ENCODE measurements around the gene SNX13.

- TF ChIP-seq CTCF (IDR thresholded peaks at IDR 0.05) (no peak), EZH2 (IDR thresholded peaks at IDR 0.05; ENCODE audit: borderline replicate concordance, insufficient read depth, low read depth, low read length, poor library complexity, severe bottlenecking) (no peak)
These were observed 95.6 kb downstream of the SNX13 start for GRCh38 chr7:17844514-17845196.
